ENCODE measurements around the gene SIGLEC1. TPM values are rescaled to one million over a fixed set of nuclear protein-coding genes. Genes with fewer than 3 reads are reported as not detected.

SIGLEC1 gene
- total RNA-seq, 1 experiment from 2014 or later: 0.17 TPM

DNA sequence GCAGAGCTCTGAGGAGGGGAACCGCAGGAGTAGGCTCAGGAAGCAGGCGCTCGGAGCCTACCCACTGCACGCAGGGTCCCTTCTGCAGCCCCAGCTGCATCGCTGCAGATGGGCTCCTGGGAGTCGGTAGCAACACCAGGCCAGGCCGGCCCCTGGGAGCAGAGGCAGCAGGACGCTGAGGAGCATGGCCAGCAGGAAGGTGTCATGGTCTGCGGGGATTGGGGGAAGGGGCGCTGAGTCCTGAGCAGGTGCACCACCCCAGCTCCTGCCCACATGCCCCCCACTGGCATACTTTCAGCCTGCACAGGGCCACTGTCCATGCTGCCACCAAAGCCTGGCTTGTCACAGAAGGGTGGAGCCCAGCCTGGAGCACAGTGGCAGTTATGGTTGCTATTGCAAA, 41.5 kb downstream of the SIGLEC1 start (continued):
- TF ChIP-seq ZBTB33 (IDR thresholded peaks at IDR 0.05; ENCODE audit: extremely low read depth, insufficient replicate concordance, low read length): no peak
- no peak for TF ChIP-seq JUND (IDR thresholded peaks at IDR 0.05)

DNA sequence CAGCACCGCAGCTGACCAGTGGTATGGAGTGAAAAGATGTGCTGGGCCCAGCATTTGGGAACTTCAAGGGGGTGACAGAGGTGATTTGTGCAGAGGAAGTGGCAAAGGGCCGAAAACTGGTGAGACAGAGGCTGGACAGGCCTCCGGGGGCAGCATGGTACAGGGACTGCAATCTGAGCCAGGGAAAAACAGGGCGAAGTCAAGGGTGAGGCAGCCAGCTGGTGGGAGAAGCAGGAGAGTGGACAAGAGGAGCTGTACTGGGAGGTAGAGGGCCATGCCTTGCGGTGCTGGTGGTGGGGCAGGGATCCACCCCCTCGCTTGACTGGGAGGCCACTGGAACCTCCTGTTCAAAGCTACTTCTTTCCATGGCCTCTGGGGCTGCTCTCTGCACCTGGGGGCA, 41.9 kb downstream of the SIGLEC1 start:
- POLR2A ChIA-PET: no interaction called here
- no peaks in the 10 kb centered on the region for H4K20me1 ChIP-seq (ENCODE audit: insufficient read depth)
- ATAC-seq: peak; percentile 43; the same call in 1 of the 2 replicates
- H2AFZ ChIP-seq (ENCODE audit: low read depth, low read length, poor library complexity, severe bottlenecking): no peak overlapping the region
- H3K27ac ChIP-seq (ENCODE audit: low read depth, low read length): no peak overlapping the region
- H3K9me3 ChIP-seq (ENCODE audit: control insufficient read depth in 1 of 2, insufficient read depth in 1 of 2, low read depth in 1 of 2, low read length in 2 of 2): no peaks in the 10 kb centered on the region
- peaks cover 0 to 4% of the 10 kb centered on the region in 2 experiments; a peak in 2 of 4 replicates for H3K4me1 ChIP-seq (ENCODE audit: control insufficient read depth in 1 of 2, insufficient read depth in 2 of 2, low read length in 2 of 2)
- BruUV-seq (replicated peaks): no TSS peak
- H3K9ac ChIP-seq (ENCODE audit: low read length): no peak overlapping the region
- no peaks in the 10 kb centered on the region for H3K79me2 ChIP-seq (ENCODE audit: insufficient read depth, low read length)
- no peaks in the 10 kb centered on the region for H3K36me3 ChIP-seq (ENCODE audit: control insufficient read depth in 1 of 2, insufficient read depth in 2 of 2, low read length in 2 of 2)
- RAD21 ChIA-PET (ENCODE audit: low non-redundant PET in 1 of 2, low total read pairs in 2 of 2, uncharacterized antibody in 2 of 2, unreplicated experiment in 2 of 2): no interaction called here
- H3K27me3 ChIP-seq (ENCODE audit: insufficient read depth, low read length): peaks cover 2% of the 10 kb centered on the region; the same call in 1 of the 2 replicates
- intact Hi-C loops (cut with micrococcal nuclease): no loop called here
- no peak overlapping the region for H3K4me3 ChIP-seq (replicated peaks in 1 of 2; ENCODE audit: low read depth in 1 of 2, low read length in 2 of 2)
- no peak for TF ChIP-seq FOSL1 (IDR thresholded peaks at IDR 0.05; ENCODE audit: low read depth)
- TF ChIP-seq, protein P1, sequence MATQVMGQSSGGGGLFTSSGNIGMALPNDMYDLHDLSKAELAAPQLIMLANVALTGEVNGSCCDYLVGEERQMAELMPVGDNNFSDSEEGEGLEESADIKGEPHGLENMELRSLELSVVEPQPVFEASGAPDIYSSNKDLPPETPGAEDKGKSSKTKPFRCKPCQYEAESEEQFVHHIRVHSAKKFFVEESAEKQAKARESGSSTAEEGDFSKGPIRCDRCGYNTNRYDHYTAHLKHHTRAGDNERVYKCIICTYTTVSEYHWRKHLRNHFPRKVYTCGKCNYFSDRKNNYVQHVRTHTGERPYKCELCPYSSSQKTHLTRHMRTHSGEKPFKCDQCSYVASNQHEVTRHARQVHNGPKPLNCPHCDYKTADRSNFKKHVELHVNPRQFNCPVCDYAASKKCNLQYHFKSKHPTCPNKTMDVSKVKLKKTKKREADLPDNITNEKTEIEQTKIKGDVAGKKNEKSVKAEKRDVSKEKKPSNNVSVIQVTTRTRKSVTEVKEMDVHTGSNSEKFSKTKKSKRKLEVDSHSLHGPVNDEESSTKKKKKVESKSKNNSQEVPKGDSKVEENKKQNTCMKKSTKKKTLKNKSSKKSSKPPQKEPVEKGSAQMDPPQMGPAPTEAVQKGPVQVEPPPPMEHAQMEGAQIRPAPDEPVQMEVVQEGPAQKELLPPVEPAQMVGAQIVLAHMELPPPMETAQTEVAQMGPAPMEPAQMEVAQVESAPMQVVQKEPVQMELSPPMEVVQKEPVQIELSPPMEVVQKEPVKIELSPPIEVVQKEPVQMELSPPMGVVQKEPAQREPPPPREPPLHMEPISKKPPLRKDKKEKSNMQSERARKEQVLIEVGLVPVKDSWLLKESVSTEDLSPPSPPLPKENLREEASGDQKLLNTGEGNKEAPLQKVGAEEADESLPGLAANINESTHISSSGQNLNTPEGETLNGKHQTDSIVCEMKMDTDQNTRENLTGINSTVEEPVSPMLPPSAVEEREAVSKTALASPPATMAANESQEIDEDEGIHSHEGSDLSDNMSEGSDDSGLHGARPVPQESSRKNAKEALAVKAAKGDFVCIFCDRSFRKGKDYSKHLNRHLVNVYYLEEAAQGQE (IDR thresholded peaks at IDR 0.05; ENCODE audit: low read depth): no peak
- no peak for TF ChIP-seq SIN3A (IDR thresholded peaks at IDR 0.05; ENCODE audit: low read depth)
- TF ChIP-seq CTCF (IDR thresholded peaks at IDR 0.05 in 2 of 3, conservative IDR thresholded peaks at IDR 0.05 in 1 of 3; ENCODE audit: borderline replicate concordance in 1 of 3, insufficient read depth in 1 of 3, low read depth in 2 of 3, low read length in 2 of 3): peak in 2 of 3 experiments; percentile 18 to 22; a peak in 1 of 6 replicates
- CTCF ChIA-PET: no interaction called here
- DNase-seq (ENCODE audit: low read depth, low spot score): no peak
- no peaks in the 10 kb centered on the region for H3K9me2 ChIP-seq (ENCODE audit: insufficient read depth)
- H3K4me2 ChIP-seq (ENCODE audit: low read length): no peak overlapping the region
